ENCODE measurements around the gene CNN3.

CNN3 gene

DNA sequence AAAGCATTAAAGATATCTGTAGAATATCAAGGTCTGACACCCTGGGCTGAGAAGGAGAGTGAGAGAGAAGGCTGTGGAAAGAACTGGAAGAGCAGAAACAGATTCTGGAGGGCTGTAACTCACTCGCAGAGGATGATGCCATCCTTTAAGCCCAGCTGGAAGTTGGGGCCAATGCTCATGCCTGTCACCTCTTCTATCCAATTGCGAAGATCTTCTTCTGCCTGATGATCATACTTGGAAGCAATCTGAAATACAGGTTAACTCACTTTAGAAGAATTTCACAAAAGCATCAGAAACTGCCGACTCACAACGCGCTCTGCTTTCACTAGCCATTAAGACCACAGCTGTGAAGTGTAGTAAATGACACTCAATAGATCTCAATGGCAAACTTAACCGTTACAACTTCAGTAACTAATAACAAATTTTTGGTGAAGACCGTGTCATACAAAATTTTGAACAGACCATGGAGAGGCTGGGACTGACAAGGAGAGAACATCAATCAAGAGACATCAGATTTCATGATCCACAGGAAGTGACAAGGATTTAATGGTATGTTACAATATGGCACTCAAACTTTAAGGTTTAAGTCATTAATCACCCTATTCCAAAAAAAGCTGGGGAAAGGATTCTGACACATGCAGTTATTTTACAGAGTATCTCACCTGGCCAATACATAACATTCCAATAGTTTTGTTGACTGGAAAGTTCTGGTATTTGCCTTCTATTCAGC is 23.5 kb downstream of the CNN3 start:
- Histone ChIP-seq H3K27ac (ENCODE audit: low read depth, low read length) (peak overlapping the region; percentile 31), H3K9ac (ENCODE audit: low read depth, low read length) (no peak overlapping the region), H3K27me3 (ENCODE audit: control insufficient read depth, insufficient read depth, low read length) (no peaks in the 10 kb centered on the region), H3K36me3 (ENCODE audit: control insufficient read depth, insufficient read depth, low read length) (peaks cover 57% of the 10 kb centered on the region), H3K4me1 (ENCODE audit: control insufficient read depth, insufficient read depth, low read length) (peaks cover 8% of the 10 kb centered on the region; the same call in 1 of the 2 replicates), H3K9me3 (ENCODE audit: control insufficient read depth, insufficient read depth, low read length) (no peaks in the 10 kb centered on the region), H3K4me3 (ENCODE audit: low read depth, low read length) (no peak overlapping the region)

GRCh38 chr1:94901841-94902240 is 25.1 kb downstream of the CNN3 start:
- Histone ChIP-seq H3K36me3 (ENCODE audit: control insufficient read depth, insufficient read depth, low read length) (peaks cover 69% of the 10 kb centered on the region), H3K4me1 (ENCODE audit: control insufficient read depth, insufficient read depth, low read length) (peaks cover 4% of the 10 kb centered on the region; the same call in 1 of the 2 replicates), H3K27me3 (ENCODE audit: control insufficient read depth, insufficient read depth, low read length) (no peaks in the 10 kb centered on the region), H3K27ac (ENCODE audit: low read depth, low read length) (no peak overlapping the region), H3K4me3 (ENCODE audit: low read depth, low read length) (no peak overlapping the region), H3K9ac (ENCODE audit: low read depth, low read length) (no peak overlapping the region), H3K9me3 (ENCODE audit: control insufficient read depth, insufficient read depth, low read length) (no peaks in the 10 kb centered on the region)

DNA sequence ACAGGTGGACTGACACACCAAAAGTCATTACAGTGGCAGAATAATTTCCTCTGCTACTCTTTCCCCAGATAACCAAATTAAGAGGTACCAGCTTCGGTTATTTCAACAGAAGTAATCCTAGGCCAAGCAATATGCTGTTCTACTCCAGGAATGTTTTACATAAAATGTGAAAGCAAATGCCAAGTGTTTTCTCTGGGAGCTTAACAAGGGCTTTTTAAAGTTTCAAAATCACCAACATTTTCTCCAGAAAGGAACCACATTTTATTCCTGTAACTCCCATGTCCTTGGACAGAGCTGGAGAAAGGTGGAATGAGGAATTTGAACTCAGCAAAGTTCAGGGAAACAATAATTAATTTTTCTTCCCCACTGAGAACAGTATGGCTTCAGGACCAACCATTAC is 27.2 kb downstream of the CNN3 start:
- Histone ChIP-seq H3K9me3 (ENCODE audit: control insufficient read depth, insufficient read depth, low read length) (no peaks in the 10 kb centered on the region), H3K9ac (ENCODE audit: low read depth, low read length) (no peak overlapping the region), H3K36me3 (ENCODE audit: control insufficient read depth, insufficient read depth, low read length) (peaks cover 86% of the 10 kb centered on the region), H3K4me1 (ENCODE audit: control insufficient read depth, insufficient read depth, low read length) (peaks cover 7% of the 10 kb centered on the region), H3K27ac (ENCODE audit: low read depth, low read length) (no peak overlapping the region), H3K4me3 (ENCODE audit: low read depth, low read length) (no peak overlapping the region), H3K27me3 (ENCODE audit: control insufficient read depth, insufficient read depth, low read length) (no peaks in the 10 kb centered on the region)

DNA sequence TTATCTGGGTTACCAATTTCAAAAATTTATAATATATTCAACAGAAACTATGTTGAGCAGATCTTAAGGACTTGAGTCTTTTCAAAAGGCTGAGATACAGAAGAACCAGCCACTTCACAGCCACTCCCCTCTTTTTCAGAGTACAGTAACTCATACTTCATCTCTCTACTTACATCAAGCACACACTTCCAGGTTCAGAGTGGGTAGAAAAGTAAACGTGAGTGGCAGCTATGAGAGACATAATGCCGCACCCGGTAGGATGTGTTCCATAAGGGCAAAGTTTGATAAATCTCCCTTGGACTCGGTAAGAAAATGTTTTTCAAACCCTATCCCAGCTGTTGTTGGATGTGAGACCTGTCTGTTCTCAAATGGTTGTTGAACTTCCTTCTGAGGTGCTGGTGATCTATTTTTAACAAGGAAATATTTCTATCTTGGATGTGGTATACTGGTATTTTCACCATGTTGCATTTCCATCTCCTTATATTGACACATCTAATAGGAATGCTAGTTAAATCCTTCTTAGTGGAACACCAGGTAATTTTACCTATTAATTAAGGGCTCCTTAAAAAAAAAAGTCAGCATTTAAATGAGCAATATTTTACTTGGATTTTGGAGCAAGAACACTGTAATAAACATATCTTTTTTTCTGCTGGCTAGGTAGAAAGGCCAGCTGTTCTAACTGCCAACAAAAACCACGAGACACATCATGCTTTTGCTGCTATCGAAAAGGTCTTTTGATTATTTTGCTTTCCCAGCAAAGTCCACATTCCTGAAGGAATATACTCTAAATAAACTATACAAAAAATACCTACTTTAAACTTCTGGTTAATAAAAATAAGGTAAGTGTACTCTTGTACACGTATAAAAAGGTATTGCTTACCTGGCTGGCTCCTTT is 28.2 kb downstream of the CNN3 start:
- Histone ChIP-seq H3K9me3 (ENCODE audit: control insufficient read depth, insufficient read depth, low read length) (no peaks in the 10 kb centered on the region), H3K4me3 (ENCODE audit: low read depth, low read length) (no peak overlapping the region), H3K27ac (ENCODE audit: low read depth, low read length) (no peak overlapping the region), H3K4me1 (ENCODE audit: control insufficient read depth, insufficient read depth, low read length) (peaks cover 7% of the 10 kb centered on the region), H3K9ac (ENCODE audit: low read depth, low read length) (no peak overlapping the region), H3K36me3 (ENCODE audit: control insufficient read depth, insufficient read depth, low read length) (peaks cover 85% of the 10 kb centered on the region), H3K27me3 (ENCODE audit: control insufficient read depth, insufficient read depth, low read length) (no peaks in the 10 kb centered on the region)

DNA sequence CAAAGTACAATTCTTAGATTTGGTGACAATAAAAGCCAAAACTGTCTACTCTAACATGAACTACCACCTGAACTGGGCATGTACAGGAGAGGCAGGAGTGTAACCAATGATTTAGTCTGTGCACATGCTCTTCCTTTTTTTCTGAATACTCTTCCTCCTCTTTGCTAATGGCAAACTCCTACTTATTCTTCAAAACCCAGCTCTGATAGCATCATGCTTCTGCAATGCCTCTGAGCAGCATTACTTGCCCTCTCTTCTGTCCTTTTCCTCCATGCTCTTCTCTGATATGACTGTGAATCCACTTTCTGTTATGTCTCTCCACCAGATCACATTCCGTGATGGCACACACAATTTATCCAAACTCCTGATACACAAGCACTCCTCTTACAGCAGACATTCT is 31.4 kb downstream of the CNN3 start:
- H3K27ac ChIP-seq (ENCODE audit: low read depth, low read length): no peak overlapping the region
- no peaks in the 10 kb centered on the region for H3K9me3 ChIP-seq (ENCODE audit: control insufficient read depth, insufficient read depth, low read length)
- peaks cover 54% of the 10 kb centered on the region for H3K36me3 ChIP-seq (ENCODE audit: control insufficient read depth, insufficient read depth, low read length)
- H3K4me1 ChIP-seq (ENCODE audit: control insufficient read depth, insufficient read depth, low read length): peaks cover 4% of the 10 kb centered on the region
- H3K9ac ChIP-seq (ENCODE audit: low read depth, low read length): no peak overlapping the region
- H3K27me3 ChIP-seq (ENCODE audit: control insufficient read depth, insufficient read depth, low read length): no peaks in the 10 kb centered on the region
- H3K4me3 ChIP-seq (ENCODE audit: low read depth, low read length): no peak overlapping the region

GRCh38 chr1:94894630-94895029 is 32.3 kb downstream of the CNN3 start:
- H3K4me3 ChIP-seq (ENCODE audit: low read depth, low read length): no peak overlapping the region
- peak overlapping the region; percentile 4 for H3K27ac ChIP-seq (ENCODE audit: low read depth, low read length)
- H3K4me1 ChIP-seq (ENCODE audit: control insufficient read depth, insufficient read depth, low read length): peaks cover 4% of the 10 kb centered on the region
- H3K9me3 ChIP-seq (ENCODE audit: control insufficient read depth, insufficient read depth, low read length): no peaks in the 10 kb centered on the region
- H3K9ac ChIP-seq (ENCODE audit: low read depth, low read length): no peak overlapping the region
- peaks cover 45% of the 10 kb centered on the region for H3K36me3 ChIP-seq (ENCODE audit: control insufficient read depth, insufficient read depth, low read length)
- H3K27me3 ChIP-seq (ENCODE audit: control insufficient read depth, insufficient read depth, low read length): no peaks in the 10 kb centered on the region

DNA sequence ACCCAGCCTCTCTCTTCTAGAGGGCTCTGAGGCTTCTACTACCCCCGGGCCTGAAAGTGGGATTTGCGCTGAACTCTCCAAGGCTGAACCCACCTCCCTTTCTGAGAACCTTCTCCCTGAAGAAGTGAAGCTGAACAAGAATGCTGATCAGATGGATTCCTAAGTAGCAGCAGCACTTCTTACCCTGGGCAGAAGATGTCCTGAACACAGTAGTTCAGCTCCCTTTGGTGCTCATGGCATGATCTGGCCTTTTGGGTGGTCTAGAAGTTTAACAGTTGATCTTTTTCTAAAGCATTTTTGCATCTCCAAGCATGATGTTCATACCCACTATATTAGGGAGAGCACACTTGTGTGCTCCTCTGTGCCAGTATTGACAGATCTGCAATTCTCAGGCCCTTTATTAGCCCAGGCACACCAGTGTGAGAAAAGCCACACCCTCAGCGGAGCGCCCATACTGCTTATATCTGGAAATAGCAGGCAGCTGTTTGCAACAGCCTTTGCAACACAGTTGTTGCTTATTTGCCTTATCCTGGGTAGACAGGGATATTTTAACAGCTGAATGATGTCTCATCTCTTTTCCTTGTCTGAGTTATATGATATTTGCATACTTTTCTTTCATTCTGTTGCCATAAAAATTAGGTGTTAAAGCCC is 34.2 kb downstream of the CNN3 start:
- Histone ChIP-seq H3K27me3 (ENCODE audit: control insufficient read depth, insufficient read depth, low read length) (no peaks in the 10 kb centered on the region), H3K27ac (ENCODE audit: low read depth, low read length) (no peak overlapping the region), H3K4me1 (ENCODE audit: control insufficient read depth, insufficient read depth, low read length) (peaks cover 17% of the 10 kb centered on the region), H3K36me3 (ENCODE audit: control insufficient read depth, insufficient read depth, low read length) (peaks cover 26% of the 10 kb centered on the region), H3K4me3 (ENCODE audit: low read depth, low read length) (no peak overlapping the region), H3K9me3 (ENCODE audit: control insufficient read depth, insufficient read depth, low read length) (no peaks in the 10 kb centered on the region), H3K9ac (ENCODE audit: low read depth, low read length) (no peak overlapping the region)

- Histone ChIP-seq H3K27ac (ENCODE audit: low read depth, low read length) (peak overlapping the region; percentile 62), H3K9me3 (ENCODE audit: control insufficient read depth, insufficient read depth, low read length) (no peaks in the 10 kb centered on the region), H3K27me3 (ENCODE audit: control insufficient read depth, insufficient read depth, low read length) (no peaks in the 10 kb centered on the region), H3K4me1 (ENCODE audit: control insufficient read depth, insufficient read depth, low read length) (peaks cover 48% of the 10 kb centered on the region), H3K9ac (ENCODE audit: low read depth, low read length) (no peak overlapping the region), H3K36me3 (ENCODE audit: control insufficient read depth, insufficient read depth, low read length) (no peaks in the 10 kb centered on the region), H3K4me3 (ENCODE audit: low read depth, low read length) (no peak overlapping the region)
These were observed 38.7 kb downstream of the CNN3 start for GRCh38 chr1:94888201-94888600.

GRCh38 chr1:94887603-94888171 is 39.2 kb downstream of the CNN3 start:
- Histone ChIP-seq H3K27ac (ENCODE audit: low read depth, low read length) (peak overlapping the region; percentile 62), H3K9me3 (ENCODE audit: control insufficient read depth, insufficient read depth, low read length) (no peaks in the 10 kb centered on the region), H3K27me3 (ENCODE audit: control insufficient read depth, insufficient read depth, low read length) (no peaks in the 10 kb centered on the region), H3K36me3 (ENCODE audit: control insufficient read depth, insufficient read depth, low read length) (no peaks in the 10 kb centered on the region), H3K4me3 (ENCODE audit: low read depth, low read length) (no peak overlapping the region), H3K9ac (ENCODE audit: low read depth, low read length) (no peak overlapping the region), H3K4me1 (ENCODE audit: control insufficient read depth, insufficient read depth, low read length) (peaks cover 51% of the 10 kb centered on the region)

GRCh38 chr1:94887106-94887505 is 39.8 kb downstream of the CNN3 start:
- H3K9me3 ChIP-seq (ENCODE audit: control insufficient read depth, insufficient read depth, low read length): no peaks in the 10 kb centered on the region
- peak overlapping the region; percentile 5; the same call in 1 of the 2 replicates for H3K4me3 ChIP-seq (ENCODE audit: low read depth, low read length)
- H3K9ac ChIP-seq (ENCODE audit: low read depth, low read length): no peak overlapping the region
- no peak overlapping the region for H3K27ac ChIP-seq (ENCODE audit: low read depth, low read length)
- no peaks in the 10 kb centered on the region for H3K27me3 ChIP-seq (ENCODE audit: control insufficient read depth, insufficient read depth, low read length)
- peaks cover 57% of the 10 kb centered on the region for H3K4me1 ChIP-seq (ENCODE audit: control insufficient read depth, insufficient read depth, low read length)
- no peaks in the 10 kb centered on the region for H3K36me3 ChIP-seq (ENCODE audit: control insufficient read depth, insufficient read depth, low read length)
